Right lobe of liver (tissue), 4 donors: ENCODE results near the gene REPS1.

Experiments used
- POLR2A ChIP-seq: fragments of 450-650 bp; IDR thresholded peaks from one replicate; pipeline ENCODE4 v1.6.1; 2017; ENCODE audit warnings: antibody characterized with exemption, mild to moderate bottlenecking
- TF ChIP-seq, protein P1 (sequence below), 4 donors: fragments of 200-600 bp in 3 of 4; fragments of 450-650 bp in 1 of 4; IDR thresholded peaks; one replicate each; pipeline versions ENCODE4 v1.5.1 to v1.8.0; 2016 to 2022; ENCODE audit warnings: antibody characterized with exemption in 4 of 4, mild to moderate bottlenecking in 2 of 4
- donor health status: DM: no; HTN: no; CAD: no.
- donor health status: DM: no; HTN: no; CAD: no.
- donor health status: DM: no; HTN: yes; CAD: no.

- TF ChIP-seq, protein P1, sequence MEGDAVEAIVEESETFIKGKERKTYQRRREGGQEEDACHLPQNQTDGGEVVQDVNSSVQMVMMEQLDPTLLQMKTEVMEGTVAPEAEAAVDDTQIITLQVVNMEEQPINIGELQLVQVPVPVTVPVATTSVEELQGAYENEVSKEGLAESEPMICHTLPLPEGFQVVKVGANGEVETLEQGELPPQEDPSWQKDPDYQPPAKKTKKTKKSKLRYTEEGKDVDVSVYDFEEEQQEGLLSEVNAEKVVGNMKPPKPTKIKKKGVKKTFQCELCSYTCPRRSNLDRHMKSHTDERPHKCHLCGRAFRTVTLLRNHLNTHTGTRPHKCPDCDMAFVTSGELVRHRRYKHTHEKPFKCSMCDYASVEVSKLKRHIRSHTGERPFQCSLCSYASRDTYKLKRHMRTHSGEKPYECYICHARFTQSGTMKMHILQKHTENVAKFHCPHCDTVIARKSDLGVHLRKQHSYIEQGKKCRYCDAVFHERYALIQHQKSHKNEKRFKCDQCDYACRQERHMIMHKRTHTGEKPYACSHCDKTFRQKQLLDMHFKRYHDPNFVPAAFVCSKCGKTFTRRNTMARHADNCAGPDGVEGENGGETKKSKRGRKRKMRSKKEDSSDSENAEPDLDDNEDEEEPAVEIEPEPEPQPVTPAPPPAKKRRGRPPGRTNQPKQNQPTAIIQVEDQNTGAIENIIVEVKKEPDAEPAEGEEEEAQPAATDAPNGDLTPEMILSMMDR (IDR thresholded peaks at IDR 0.05): no peak
- no peak for TF ChIP-seq POLR2A
These were observed 91.0 kb downstream of the REPS1 start for GRCh38 chr6:138897031-138897430.
